Measurements from ENCODE around the gene SLC4A4.

GRCh38 chr4:71518283-71518989, 179.6 kb downstream of the SLC4A4 start:
- TF ChIP-seq CTCF (IDR thresholded peaks at IDR 0.05) (no peak), ZFX (IDR thresholded peaks at IDR 0.05; ENCODE audit: borderline replicate concordance) (no peak)

All from 22Rv1 (cell line).